ENCODE data around the gene OSBPL1A. TPM values are rescaled to one million over a fixed set of nuclear protein-coding genes. Genes with fewer than 3 reads are reported as not detected.

Gene OSBPL1A
- total and polyA plus RNA-seq, 10 of the 15 experiments (the other 5 are each of a cell fraction or from before 2014, with no cell fraction given): 0.02 to 0.83 (median 0.11) TPM; not detected in 6

DNA sequence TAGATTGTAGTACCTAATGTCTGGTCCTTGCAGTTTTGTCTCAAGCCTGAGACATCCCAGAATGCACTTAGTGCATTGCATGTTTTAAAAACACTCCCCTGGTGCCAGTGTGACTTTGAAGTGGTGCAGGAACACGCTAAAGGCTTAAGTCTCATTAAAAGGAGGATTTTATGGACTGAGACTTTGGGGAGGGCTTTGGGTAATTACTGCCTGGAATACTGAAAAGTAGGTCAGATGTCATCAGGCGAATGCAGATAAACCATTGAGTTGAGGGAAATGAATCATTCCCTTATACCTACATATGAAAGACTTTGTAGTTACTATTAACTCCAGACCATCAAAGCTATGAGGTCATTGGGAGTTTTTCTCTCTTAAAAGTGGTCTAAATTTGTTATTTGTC lies 3.0 kb upstream of the OSBPL1A start:
- 13% methylated on average over 2 of the region's 2 CpGs for WGBS (ENCODE audit: insufficient coverage, insufficient replicate concordance, low lambda C conversion rate, missing lambda C conversion rate)
- in situ Hi-C loops (cut with MboI): no loop called here
- ATAC-seq: no peak
- FAIRE-seq: no peak
- no peaks in the 10 kb centered on the region for H3K79me2 ChIP-seq (ENCODE audit: control insufficient read depth, insufficient read depth, low read length)
- no peaks in the 10 kb centered on the region for H4K20me1 ChIP-seq (ENCODE audit: control insufficient read depth, insufficient read depth)
- DNase-seq (ENCODE audit: low read depth, low spot score): no peak
- peaks cover 6 to 13% of the 10 kb centered on the region in 2 experiments; a peak in 3 of 4 replicates for H3K27me3 ChIP-seq (replicated peaks in 1 of 2; ENCODE audit: control insufficient read depth in 2 of 2, insufficient read depth in 2 of 2, low read length in 1 of 2)
- 0 out of 2 replicates have a peak, but pooled peaks cover 6% of the 10 kb centered on the region for H3K4me1 ChIP-seq (ENCODE audit: control insufficient read depth, insufficient read depth, low read length)
- TF ChIP-seq SUZ12 (IDR thresholded peaks at IDR 0.05; ENCODE audit: unreplicated experiment) (no peak), BCLAF1 (IDR thresholded peaks at IDR 0.05) (no peak), SREBF2 (IDR thresholded peaks at IDR 0.05; ENCODE audit: low read length) (no peak), SMARCA5 (IDR thresholded peaks at IDR 0.05) (no peak), BACH1 (IDR thresholded peaks at IDR 0.05; ENCODE audit: borderline replicate concordance) (no peak), RAD51 (IDR thresholded peaks at IDR 0.05) (no peak), RELA (IDR thresholded peaks at IDR 0.05; ENCODE audit: borderline replicate concordance, partially characterized antibody) (no peak), ZNF687 (IDR thresholded peaks at IDR 0.05) (no peak), SP1 (IDR thresholded peaks at IDR 0.05; ENCODE audit: low read depth, low read length) (no peak), ZBED1 (IDR thresholded peaks at IDR 0.05; ENCODE audit: borderline replicate concordance) (no peak), RUNX3 (IDR thresholded peaks at IDR 0.05; ENCODE audit: low read length) (no peak), NRF1 (conservative IDR thresholded peaks at IDR 0.05; ENCODE audit: low read depth, low read length) (no peak)
- H3K9ac ChIP-seq (ENCODE audit: control insufficient read depth, insufficient read depth, low read length): no peak overlapping the region
- H3K27ac ChIP-seq (ENCODE audit: control insufficient read depth, insufficient read depth): no peak overlapping the region
- CTCF ChIA-PET: interaction anchor here (0.6 to 1.0 kb wide), 2 partner anchors 41 to 84 kb away, joined by 3 to 5 read pairs; no protein-coding TSS in a partner anchor
- H3K36me3 ChIP-seq (ENCODE audit: control insufficient read depth in 2 of 2, insufficient read depth in 2 of 2, low read length in 1 of 2): no peaks in the 10 kb centered on the region
- SMC1A ChIA-PET (ENCODE audit: uncharacterized antibody, unreplicated experiment): no interaction called here
- H3K4me3 ChIP-seq: no peak overlapping the region
- H3K9me3 ChIP-seq (replicated peaks; ENCODE audit: control insufficient read depth, insufficient read depth, low read length): no peaks in the 10 kb centered on the region
- RAD21 ChIA-PET (ENCODE audit: unreplicated experiment): no interaction called here
- H2AFZ ChIP-seq (ENCODE audit: control insufficient read depth, low read depth, low read length): no peak overlapping the region
- intact Hi-C loops (cut with micrococcal nuclease; ENCODE audit: unreplicated experiment): no loop called here
- H3K4me2 ChIP-seq (ENCODE audit: control insufficient read depth, insufficient read depth): no peak overlapping the region
- POLR2A ChIA-PET: no interaction called here
- BruUV-seq (replicated peaks): no TSS peak
